Measurements from ENCODE around the gene SF3A2.

- TF ChIP-seq CTCF (IDR thresholded peaks at IDR 0.05) (no peak), ZFX (IDR thresholded peaks at IDR 0.05; ENCODE audit: borderline replicate concordance) (no peak)
Observed at GRCh38 chr19:2221250-2221831, 15.3 kb upstream of the SF3A2 start.
